H1 (cell line): ENCODE measurements around the gene TBC1D24. TPM values are rescaled to one million over a fixed set of nuclear protein-coding genes. Genes with fewer than 3 reads are reported as not detected.
A peak's percentile ranks its signal among the peaks of the same experiment; 100 is the strongest.

Experiments used
- BACH1 ChIP-seq: IDR thresholded peaks from 2 replicates; pipeline ENCODE4 v1.6.1; 2012; ENCODE audit warnings: low read length, improper control_type of control experiment
- BCL11A ChIP-seq, 2 experiments: IDR thresholded peaks; one replicate each; pipeline ENCODE4 v1.6.1; 2011; ENCODE audit warnings: low read depth in 2 of 2, low read length in 2 of 2, mild to moderate bottlenecking in 2 of 2
- CTBP2 ChIP-seq: IDR thresholded peaks from 2 replicates; pipeline ENCODE4 v1.7.0; 2011; ENCODE audit warnings: borderline replicate concordance, mild to moderate bottlenecking, moderate library complexity, mixed read lengths, low read length; ENCODE audit not compliant: insufficient read depth, insufficient read length
- GTF2F1 ChIP-seq: IDR thresholded peaks from 2 replicates; pipeline ENCODE4 v1.6.1; 2012; ENCODE audit warnings: low read depth, low read length, improper control_type of control experiment, borderline replicate concordance
- KDM4A ChIP-seq: IDR thresholded peaks from one replicate; pipeline ENCODE4 v1.7.1; 2012; ENCODE audit warnings: low read depth, mild to moderate bottlenecking, moderate library complexity, low read length, inconsistent platforms; ENCODE audit not compliant: severe bottlenecking
- NRF1 ChIP-seq: IDR thresholded peaks from 2 replicates; pipeline ENCODE4 v1.6.1; 2011; ENCODE audit warnings: mild to moderate bottlenecking, low read depth, low read length, improper control_type of control experiment
- PHF8 ChIP-seq: fragments of 200-600 bp; sonication (generic); conservative IDR thresholded peaks from 2 replicates; pipeline ENCODE4 v1.7.1; 2012; ENCODE audit warnings: low read depth, mild to moderate bottlenecking, inconsistent platforms, low read length, moderate library complexity
- POLR2A ChIP-seq, 2 experiments: IDR thresholded peaks; 1 replicate in 1 of 2; 2 replicates in 1 of 2; pipeline ENCODE4 v1.6.1; 2011; ENCODE audit warnings: low read depth in 2 of 2, low read length in 2 of 2, mild to moderate bottlenecking in 2 of 2; ENCODE audit errors: control extremely low read depth in 1 of 2
- RAD21 ChIP-seq, 2 experiments: IDR thresholded peaks in 1 of 2; conservative IDR thresholded peaks in 1 of 2; 2 replicates each; pipeline ENCODE4 v1.6.1; 2011; ENCODE audit warnings: low read depth in 2 of 2, low read length in 2 of 2, improper control_type of control experiment in 1 of 2, inconsistent platforms in 1 of 2, mild to moderate bottlenecking in 1 of 2, moderate library complexity in 1 of 2
- RXRA ChIP-seq: IDR thresholded peaks from 2 replicates; pipeline ENCODE4 v1.6.1; 2011; ENCODE audit warnings: low read depth, mild to moderate bottlenecking, low read length, moderate library complexity; ENCODE audit not compliant: insufficient read depth
- SAP30 ChIP-seq: fragments of 300-600 bp; sonication (generic); IDR thresholded peaks from 2 replicates; pipeline ENCODE4 v1.7.1; 2012; ENCODE audit warnings: low read length, moderate library complexity, mild to moderate bottlenecking, inconsistent platforms; ENCODE audit not compliant: insufficient read depth, insufficient replicate concordance
- SIN3A ChIP-seq, 2 experiments: IDR thresholded peaks in 1 of 2; conservative IDR thresholded peaks in 1 of 2; 2 replicates each; pipeline ENCODE4 v1.6.1; 2011 to 2012; ENCODE audit warnings: low read length in 2 of 2, improper control_type of control experiment in 1 of 2, low read depth in 1 of 2, mild to moderate bottlenecking in 1 of 2
- SP1 ChIP-seq: IDR thresholded peaks from 2 replicates; pipeline ENCODE4 v1.6.1; 2011; ENCODE audit warnings: low read depth, low read length
- SRF ChIP-seq: IDR thresholded peaks from 2 replicates; pipeline ENCODE4 v1.6.1; 2011; ENCODE audit warnings: mild to moderate bottlenecking, low read depth, low read length, moderate library complexity
- SUZ12 ChIP-seq: fragments of 200-600 bp; sonication (generic); IDR thresholded peaks from 2 replicates; pipeline ENCODE4 v1.6.1; 2012; ENCODE audit warnings: mild to moderate bottlenecking, inconsistent platforms, low read length, moderate library complexity, mixed read lengths
- TEAD4 ChIP-seq: IDR thresholded peaks from 2 replicates; pipeline ENCODE4 v1.6.1; 2012; ENCODE audit warnings: low read depth, low read length, inconsistent platforms, mixed read lengths
- YY1 ChIP-seq: IDR thresholded peaks from 2 replicates; pipeline ENCODE4 v1.6.1; 2011; ENCODE audit warnings: low read depth, mild to moderate bottlenecking, low read length
- polyA plus RNA-seq, 7 experiments: library from polyadenylated mRNA; depleted of rRNA in 3 of 7; stranded (reverse) in 5 of 7; unstranded in 2 of 7; fragments of >200 nt in 5 of 7; fragments of 200-250 nt in 2 of 7; gene quantifications; 1 replicate in 5 of 7; 2 replicates in 1 of 7; 4 replicates in 1 of 7; pipeline versions ENCODE4 v1.2.1 to v1.2.3, GENCODE V29; 2011 to 2013; ENCODE audit warnings: missing spikeins in 2 of 7, mixed read lengths in 2 of 7
- total RNA-seq: library from RNA; stranded (reverse); fragmentation: NEBNext Ultra II Directional; extraction: Animal tissue kit (Norgen Biotek cat#: 25700); gene quantifications from 2 replicates; pipeline ENCODE4 v1.2.1, GENCODE V29; 2021
- TF ChIP-seq, protein P1 (sequence below), 3 experiments: IDR thresholded peaks; 1 replicate in 2 of 3; 2 replicates in 1 of 3; pipeline versions ENCODE4 v1.5.1 to v1.6.1; 2011; ENCODE audit warnings: low read length in 3 of 3, mild to moderate bottlenecking in 3 of 3, inconsistent platforms in 2 of 3, low read depth in 1 of 3, moderate library complexity in 1 of 3; ENCODE audit not compliant: insufficient read depth in 1 of 3; ENCODE audit errors: control extremely low read depth in 1 of 3
- TF ChIP-seq, protein P2 (sequence below): IDR thresholded peaks from 2 replicates; pipeline ENCODE4 v1.6.1; 2011; ENCODE audit warnings: low read depth, mild to moderate bottlenecking, low read length; ENCODE audit not compliant: insufficient read depth

TBC1D24 gene
- total and polyA plus RNA-seq, 2 of the 8 experiments (the other 6 are each of a cell fraction or from before 2014, with no cell fraction given): 8.7 to 21.5 TPM

DNA sequence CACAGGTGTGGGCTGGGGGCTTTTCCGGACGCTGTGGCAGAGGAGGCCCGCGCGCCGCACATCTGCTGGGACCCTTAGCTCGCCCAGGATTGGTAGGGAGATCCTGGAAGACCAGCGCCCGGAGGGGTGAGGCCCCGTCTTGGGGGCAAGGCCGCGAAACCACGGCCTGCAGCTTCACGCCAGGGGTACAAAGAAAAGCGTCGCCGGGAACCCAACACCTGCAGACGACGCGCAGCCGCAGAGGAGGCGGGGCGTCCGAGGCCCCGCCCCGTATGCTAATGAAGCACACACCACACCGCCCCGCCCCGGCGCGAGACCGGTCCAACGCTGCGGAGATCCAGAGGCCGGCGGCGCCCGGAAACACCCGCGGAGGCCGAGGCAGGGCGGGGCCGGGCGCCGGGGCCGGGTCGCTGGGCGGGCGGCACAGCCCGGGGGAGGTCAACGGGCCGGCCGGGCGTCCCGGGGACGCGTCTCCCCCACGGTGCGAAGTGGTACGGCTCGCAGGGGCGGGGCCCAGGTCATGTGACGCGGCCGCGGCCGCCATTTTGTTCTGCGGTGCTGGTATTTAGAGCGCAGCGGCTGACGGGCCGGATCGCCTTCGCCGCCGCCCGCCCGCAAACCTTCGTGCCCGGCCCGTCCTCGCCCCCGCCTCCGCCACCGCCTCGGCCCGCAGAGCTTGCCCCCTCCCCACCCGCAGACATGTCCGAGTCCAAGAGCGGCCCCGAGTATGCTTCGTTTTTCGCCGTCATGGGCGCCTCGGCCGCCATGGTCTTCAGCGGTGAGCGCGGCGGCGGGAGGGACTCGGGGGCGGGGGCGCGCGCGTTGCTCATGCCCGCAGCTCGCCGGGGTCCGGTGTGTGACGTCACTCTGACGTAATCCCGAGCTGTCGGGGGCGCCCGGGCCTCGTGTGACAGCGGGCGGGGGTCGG lies 38.7 kb downstream of the TBC1D24 start, which contains the start of gene ATP6V0C (continued):
- TF ChIP-seq, protein P1, sequence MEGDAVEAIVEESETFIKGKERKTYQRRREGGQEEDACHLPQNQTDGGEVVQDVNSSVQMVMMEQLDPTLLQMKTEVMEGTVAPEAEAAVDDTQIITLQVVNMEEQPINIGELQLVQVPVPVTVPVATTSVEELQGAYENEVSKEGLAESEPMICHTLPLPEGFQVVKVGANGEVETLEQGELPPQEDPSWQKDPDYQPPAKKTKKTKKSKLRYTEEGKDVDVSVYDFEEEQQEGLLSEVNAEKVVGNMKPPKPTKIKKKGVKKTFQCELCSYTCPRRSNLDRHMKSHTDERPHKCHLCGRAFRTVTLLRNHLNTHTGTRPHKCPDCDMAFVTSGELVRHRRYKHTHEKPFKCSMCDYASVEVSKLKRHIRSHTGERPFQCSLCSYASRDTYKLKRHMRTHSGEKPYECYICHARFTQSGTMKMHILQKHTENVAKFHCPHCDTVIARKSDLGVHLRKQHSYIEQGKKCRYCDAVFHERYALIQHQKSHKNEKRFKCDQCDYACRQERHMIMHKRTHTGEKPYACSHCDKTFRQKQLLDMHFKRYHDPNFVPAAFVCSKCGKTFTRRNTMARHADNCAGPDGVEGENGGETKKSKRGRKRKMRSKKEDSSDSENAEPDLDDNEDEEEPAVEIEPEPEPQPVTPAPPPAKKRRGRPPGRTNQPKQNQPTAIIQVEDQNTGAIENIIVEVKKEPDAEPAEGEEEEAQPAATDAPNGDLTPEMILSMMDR (IDR thresholded peaks at IDR 0.05; ENCODE audit: control extremely low read depth in 1 of 3, insufficient read depth in 1 of 3, low read depth in 1 of 3, low read length in 3 of 3): no peak
- peak; percentile 91 for TF ChIP-seq PHF8
- peak; percentile 47; the same call in 1 of the 2 replicates for TF ChIP-seq NRF1
- no peak for TF ChIP-seq SUZ12
- TF ChIP-seq GTF2F1: no peak
- peak; percentile 70 for TF ChIP-seq TEAD4
- TF ChIP-seq RXRA: no peak
- TF ChIP-seq YY1: peak; percentile 97
- TF ChIP-seq KDM4A: peak; percentile 81
- TF ChIP-seq BACH1: no peak
- TF ChIP-seq CTBP2: no peak
- TF ChIP-seq, protein P2, sequence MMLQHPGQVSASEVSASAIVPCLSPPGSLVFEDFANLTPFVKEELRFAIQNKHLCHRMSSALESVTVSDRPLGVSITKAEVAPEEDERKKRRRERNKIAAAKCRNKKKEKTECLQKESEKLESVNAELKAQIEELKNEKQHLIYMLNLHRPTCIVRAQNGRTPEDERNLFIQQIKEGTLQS: no peak
- peak in 1 of 2 experiments; percentile 17; a peak in 2 of 4 replicates for TF ChIP-seq SIN3A (conservative IDR thresholded peaks at IDR 0.05 in 1 of 2, IDR thresholded peaks at IDR 0.05 in 1 of 2; ENCODE audit: low read depth in 1 of 2, low read length in 2 of 2)
- TF ChIP-seq SAP30: no peak
- peak; percentile 58; the same call in 1 of the 2 replicates for TF ChIP-seq SP1
- TF ChIP-seq SRF: no peak
- TF ChIP-seq POLR2A (IDR thresholded peaks at IDR 0.05; ENCODE audit: control extremely low read depth in 1 of 2, low read depth in 2 of 2, low read length in 2 of 2): peak in 1 of 2 experiments; percentile 95; a peak in 2 of 3 replicates
- TF ChIP-seq RAD21 (IDR thresholded peaks at IDR 0.05 in 1 of 2, conservative IDR thresholded peaks at IDR 0.05 in 1 of 2; ENCODE audit: low read depth in 2 of 2, low read length in 2 of 2): no peak
- no peak for TF ChIP-seq BCL11A (IDR thresholded peaks at IDR 0.05; ENCODE audit: low read depth in 2 of 2, low read length in 2 of 2)
